C4-2B (cell line): ENCODE measurements around the gene GRAMD4.

ENCODE experiments used
- ZFX ChIP-seq: fragments of 450-650 bp; IDR thresholded peaks from 2 replicates; pipeline ENCODE4 v1.6.1; 2017
- TF ChIP-seq, protein P1 (sequence below): fragments of 450-650 bp; conservative IDR thresholded peaks from 2 replicates; pipeline ENCODE4 v1.5.1; 2017; ENCODE audit warnings: mild to moderate bottlenecking

DNA sequence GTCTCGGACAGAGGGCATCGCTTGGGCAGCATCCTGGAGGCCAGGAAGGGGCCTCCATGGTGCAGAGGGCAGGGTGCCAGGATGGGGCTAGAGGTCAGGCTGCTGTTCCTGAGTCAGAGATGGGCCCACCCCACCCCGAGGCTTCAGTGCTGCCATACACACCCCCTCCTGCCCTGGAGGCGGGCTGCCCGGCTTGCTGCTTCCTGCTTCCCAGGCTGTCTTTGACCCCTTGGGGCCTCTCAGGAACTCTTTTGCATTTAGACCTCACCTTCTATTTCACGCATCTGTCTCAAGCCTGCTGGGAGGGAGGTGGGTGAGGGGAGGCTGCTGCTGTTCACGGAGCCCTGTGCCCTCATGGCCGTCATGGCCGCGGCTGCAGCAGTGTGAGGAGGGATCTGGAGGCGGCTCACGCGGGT, 6.6 kb upstream of the GRAMD4 start:
- TF ChIP-seq, protein P1, sequence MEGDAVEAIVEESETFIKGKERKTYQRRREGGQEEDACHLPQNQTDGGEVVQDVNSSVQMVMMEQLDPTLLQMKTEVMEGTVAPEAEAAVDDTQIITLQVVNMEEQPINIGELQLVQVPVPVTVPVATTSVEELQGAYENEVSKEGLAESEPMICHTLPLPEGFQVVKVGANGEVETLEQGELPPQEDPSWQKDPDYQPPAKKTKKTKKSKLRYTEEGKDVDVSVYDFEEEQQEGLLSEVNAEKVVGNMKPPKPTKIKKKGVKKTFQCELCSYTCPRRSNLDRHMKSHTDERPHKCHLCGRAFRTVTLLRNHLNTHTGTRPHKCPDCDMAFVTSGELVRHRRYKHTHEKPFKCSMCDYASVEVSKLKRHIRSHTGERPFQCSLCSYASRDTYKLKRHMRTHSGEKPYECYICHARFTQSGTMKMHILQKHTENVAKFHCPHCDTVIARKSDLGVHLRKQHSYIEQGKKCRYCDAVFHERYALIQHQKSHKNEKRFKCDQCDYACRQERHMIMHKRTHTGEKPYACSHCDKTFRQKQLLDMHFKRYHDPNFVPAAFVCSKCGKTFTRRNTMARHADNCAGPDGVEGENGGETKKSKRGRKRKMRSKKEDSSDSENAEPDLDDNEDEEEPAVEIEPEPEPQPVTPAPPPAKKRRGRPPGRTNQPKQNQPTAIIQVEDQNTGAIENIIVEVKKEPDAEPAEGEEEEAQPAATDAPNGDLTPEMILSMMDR: no peak
- TF ChIP-seq ZFX: no peak
